ES-I3 (cell line): ENCODE data around the gene RNF224.

Experiments used
- H3K36me3 ChIP-seq: 2 replicates; pipeline ENCODE4 v1.6.1; 2013; ENCODE audit warnings: mild to moderate bottlenecking, low read length, control low read depth, moderate library complexity; ENCODE audit not compliant: insufficient read depth
- H3K4me1 ChIP-seq: 2 replicates; pipeline ENCODE4 v1.6.1; 2013; ENCODE audit warnings: mild to moderate bottlenecking, control low read depth, low read length; ENCODE audit not compliant: insufficient read depth
- H3K9ac ChIP-seq: 2 replicates; pipeline ENCODE4 v1.6.1; 2013; ENCODE audit warnings: low read depth, mild to moderate bottlenecking, low read length, moderate library complexity
- H3K9me3 ChIP-seq: 2 replicates; pipeline ENCODE4 v1.6.1; 2013; ENCODE audit warnings: mild to moderate bottlenecking, low read length, moderate library complexity; ENCODE audit not compliant: control insufficient read depth, insufficient read depth

Gene RNF224

GRCh38 chr9:137215196-137215986 is 11.9 kb upstream of the RNF224 start:
- Histone ChIP-seq H3K9me3 (no peaks in the 10 kb centered on the region), H3K36me3 (no peaks in the 10 kb centered on the region), H3K4me1 (no peaks in the 10 kb centered on the region; the same call in 1 of the 2 replicates), H3K9ac (no peak overlapping the region)

- H3K4me1 ChIP-seq: no peaks in the 10 kb centered on the region; the same call in 1 of the 2 replicates
- no peaks in the 10 kb centered on the region for H3K9me3 ChIP-seq
- H3K36me3 ChIP-seq: no peaks in the 10 kb centered on the region
- no peak overlapping the region for H3K9ac ChIP-seq
Observed at GRCh38 chr9:137216188-137216965, 10.9 kb upstream of the RNF224 start.

GRCh38 chr9:137217276-137218211 is 9.8 kb upstream of the RNF224 start:
- peak overlapping the region; percentile 28; the same call in 1 of the 2 replicates for H3K9ac ChIP-seq
- no peaks in the 10 kb centered on the region; the same call in 1 of the 2 replicates for H3K4me1 ChIP-seq
- no peaks in the 10 kb centered on the region for H3K36me3 ChIP-seq
- H3K9me3 ChIP-seq: no peaks in the 10 kb centered on the region

GRCh38 chr9:137218212-137218753 is 9.0 kb upstream of the RNF224 start:
- Histone ChIP-seq H3K4me1 (no peaks in the 10 kb centered on the region; the same call in 1 of the 2 replicates), H3K9ac (no peak overlapping the region), H3K9me3 (no peaks in the 10 kb centered on the region), H3K36me3 (no peaks in the 10 kb centered on the region)

- Histone ChIP-seq H3K36me3 (no peaks in the 10 kb centered on the region), H3K4me1 (no peaks in the 10 kb centered on the region; the same call in 1 of the 2 replicates), H3K9ac (no peak overlapping the region), H3K9me3 (no peaks in the 10 kb centered on the region)
Observed at GRCh38 chr9:137218754-137219271, 8.5 kb upstream of the RNF224 start.

- Histone ChIP-seq H3K4me1 (no peaks in the 10 kb centered on the region; the same call in 1 of the 2 replicates), H3K9me3 (no peaks in the 10 kb centered on the region), H3K36me3 (no peaks in the 10 kb centered on the region), H3K9ac (no peak overlapping the region)
Observed at GRCh38 chr9:137219757-137220316, 7.5 kb upstream of the RNF224 start.

- H3K9ac ChIP-seq: no peak overlapping the region
- H3K4me1 ChIP-seq: no peaks in the 10 kb centered on the region; the same call in 1 of the 2 replicates
- no peaks in the 10 kb centered on the region for H3K36me3 ChIP-seq
- no peaks in the 10 kb centered on the region for H3K9me3 ChIP-seq
Observed at GRCh38 chr9:137220317-137221094, 6.8 kb upstream of the RNF224 start.

GRCh38 chr9:137221095-137221505 is 6.2 kb upstream of the RNF224 start:
- no peaks in the 10 kb centered on the region; the same call in 1 of the 2 replicates for H3K4me1 ChIP-seq
- H3K36me3 ChIP-seq: no peaks in the 10 kb centered on the region
- H3K9me3 ChIP-seq: no peaks in the 10 kb centered on the region
- H3K9ac ChIP-seq: peak overlapping the region; percentile 33; the same call in 1 of the 2 replicates

GRCh38 chr9:137221506-137222111 is 5.7 kb upstream of the RNF224 start:
- Histone ChIP-seq H3K9ac (peak overlapping the region; percentile 33; the same call in 1 of the 2 replicates), H3K4me1 (no peaks in the 10 kb centered on the region; the same call in 1 of the 2 replicates), H3K9me3 (no peaks in the 10 kb centered on the region), H3K36me3 (no peaks in the 10 kb centered on the region)

GRCh38 chr9:137222190-137223077 is 4.9 kb upstream of the RNF224 start, which contains the start of gene RNF208:
TSS of gene RNF208 (minus strand) at chr9:137222240. CDS start at chr9:137221212, 1,028 bp downstream.
- H3K9me3 ChIP-seq: no peaks in the 10 kb centered on the region
- H3K4me1 ChIP-seq: no peaks in the 10 kb centered on the region; the same call in 1 of the 2 replicates
- H3K36me3 ChIP-seq: no peaks in the 10 kb centered on the region
- H3K9ac ChIP-seq: peak within 1 kb of the TSS; percentile 59

GRCh38 chr9:137223078-137223970 is 4.0 kb upstream of the RNF224 start:
- Histone ChIP-seq H3K4me1 (no peaks in the 10 kb centered on the region; the same call in 1 of the 2 replicates), H3K9ac (peak overlapping the region; percentile 93), H3K36me3 (no peaks in the 10 kb centered on the region), H3K9me3 (no peaks in the 10 kb centered on the region)
